Vagina (tissue), 2 donors: ENCODE results near the gene TARS1.

Experiments
- POLR2AphosphoS5 ChIP-seq, 2 donors: sonication (generic); formaldehyde crosslinking; IDR thresholded peaks; one replicate each; pipeline ENCODE4 v1.9.0; 2017; ENCODE audit warnings: antibody characterized with exemption in 2 of 2, mild to moderate bottlenecking in 2 of 2, low read depth in 1 of 2; ENCODE audit not compliant: insufficient read depth in 1 of 2
- TF ChIP-seq, protein P1 (sequence below), 3 experiments: fragments of 450-650 bp in 2 of 3; fragments of 200-600 bp in 1 of 3; sonication (generic) in 1 of 3; IDR thresholded peaks; one replicate each; pipeline ENCODE4 v1.5.1; 2017 to 2019; ENCODE audit warnings: antibody characterized with exemption in 3 of 3, mild to moderate bottlenecking in 2 of 3, moderate library complexity in 2 of 3

- TF ChIP-seq, protein P1, sequence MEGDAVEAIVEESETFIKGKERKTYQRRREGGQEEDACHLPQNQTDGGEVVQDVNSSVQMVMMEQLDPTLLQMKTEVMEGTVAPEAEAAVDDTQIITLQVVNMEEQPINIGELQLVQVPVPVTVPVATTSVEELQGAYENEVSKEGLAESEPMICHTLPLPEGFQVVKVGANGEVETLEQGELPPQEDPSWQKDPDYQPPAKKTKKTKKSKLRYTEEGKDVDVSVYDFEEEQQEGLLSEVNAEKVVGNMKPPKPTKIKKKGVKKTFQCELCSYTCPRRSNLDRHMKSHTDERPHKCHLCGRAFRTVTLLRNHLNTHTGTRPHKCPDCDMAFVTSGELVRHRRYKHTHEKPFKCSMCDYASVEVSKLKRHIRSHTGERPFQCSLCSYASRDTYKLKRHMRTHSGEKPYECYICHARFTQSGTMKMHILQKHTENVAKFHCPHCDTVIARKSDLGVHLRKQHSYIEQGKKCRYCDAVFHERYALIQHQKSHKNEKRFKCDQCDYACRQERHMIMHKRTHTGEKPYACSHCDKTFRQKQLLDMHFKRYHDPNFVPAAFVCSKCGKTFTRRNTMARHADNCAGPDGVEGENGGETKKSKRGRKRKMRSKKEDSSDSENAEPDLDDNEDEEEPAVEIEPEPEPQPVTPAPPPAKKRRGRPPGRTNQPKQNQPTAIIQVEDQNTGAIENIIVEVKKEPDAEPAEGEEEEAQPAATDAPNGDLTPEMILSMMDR (IDR thresholded peaks at IDR 0.05), result no peak
- TF ChIP-seq POLR2AphosphoS5 (IDR thresholded peaks at IDR 0.05; ENCODE audit: insufficient read depth in 1 of 2, low read depth in 1 of 2), result no peak
These were observed 33.2 kb downstream of the TARS1 start for GRCh38 chr5:33474004-33474403.
